PC-3 (cell line): ENCODE measurements around the gene BAZ1A.

ENCODE experiments used
- CTCF ChIP-seq: fragments of 300-600 bp; sonication (generic); conservative IDR thresholded peaks from 2 replicates; pipeline ENCODE4 v1.5.1; 2017; ENCODE audit warnings: antibody characterized with exemption, low read depth, mild to moderate bottlenecking, low read length
- EZH2 ChIP-seq: fragments of 300-600 bp; sonication (generic); IDR thresholded peaks from one replicate; pipeline ENCODE4 v1.6.1; 2017; ENCODE audit warnings: antibody characterized with exemption, mild to moderate bottlenecking, low read length; ENCODE audit not compliant: unreplicated experiment
- EZH2phosphoT487 ChIP-seq: fragments of 300-600 bp; sonication (generic); IDR thresholded peaks from 2 replicates; pipeline ENCODE4 v1.6.1; 2018; ENCODE audit warnings: mild to moderate bottlenecking, antibody characterized with exemption, low read length, borderline replicate concordance

GRCh38 chr14:34920339-34920738, 45.2 kb upstream of the BAZ1A start:
- TF ChIP-seq EZH2 = no peak
- TF ChIP-seq CTCF = no peak
- TF ChIP-seq EZH2phosphoT487 = no peak
